Hepatocyte (in vitro differentiated cells): ENCODE results near the gene BCAS4. TPM values are rescaled to one million over a fixed set of nuclear protein-coding genes. Genes with fewer than 3 reads are reported as not detected.

Experiments
- DNase-seq: peaks from one replicate; pipeline ENCODE4 v3.0.0-alpha.2; 2016; ENCODE audit warnings: low spot score
- H2AFZ ChIP-seq: fragments of 200-600 bp; sonication (generic); 2 replicates; pipeline ENCODE4 v1.6.0; 2016; ENCODE audit warnings: antibody characterized with exemption, mild to moderate bottlenecking
- H3K27ac ChIP-seq: fragments of 200-600 bp; sonication (generic); 2 replicates; pipeline ENCODE4 v1.5.1; 2016; ENCODE audit warnings: mild to moderate bottlenecking
- H3K27me3 ChIP-seq: fragments of 200-600 bp; sonication (generic); 2 replicates; pipeline ENCODE4 v1.6.1; 2016
- H3K36me3 ChIP-seq: fragments of 200-600 bp; sonication (generic); replicated peaks from 2 replicates; pipeline ENCODE4 v1.5.1; 2016; ENCODE audit warnings: low read depth; ENCODE audit not compliant: insufficient read depth
- H3K4me1 ChIP-seq: fragments of 200-600 bp; sonication (generic); 2 replicates; pipeline ENCODE4 v1.5.1; 2016; ENCODE audit warnings: mild to moderate bottlenecking, moderate library complexity; ENCODE audit not compliant: insufficient read depth
- H3K4me2 ChIP-seq: fragments of 200-600 bp; sonication (generic); 2 replicates; pipeline ENCODE4 v1.6.0; 2016
- H3K4me3 ChIP-seq: fragments of 200-600 bp; sonication (generic); 2 replicates; pipeline ENCODE4 v1.5.1; 2016; ENCODE audit warnings: mild to moderate bottlenecking
- H3K79me2 ChIP-seq: fragments of 200-600 bp; sonication (generic); 2 replicates; pipeline ENCODE4 v1.6.0; 2017; ENCODE audit warnings: mild to moderate bottlenecking
- H3K9me2 ChIP-seq: fragments of 200-600 bp; sonication (generic); replicated peaks from 2 replicates; pipeline ENCODE4 v1.6.0; 2017; ENCODE audit warnings: mild to moderate bottlenecking; ENCODE audit not compliant: insufficient read depth
- H3K9me3 ChIP-seq: fragments of 200-600 bp; sonication (generic); 2 replicates; pipeline ENCODE4 v1.5.1; 2016; ENCODE audit warnings: low read depth, mild to moderate bottlenecking
- H4K20me1 ChIP-seq: fragments of 200-600 bp; sonication (generic); 2 replicates; pipeline ENCODE4 v1.6.0; 2016; ENCODE audit warnings: mild to moderate bottlenecking; ENCODE audit not compliant: insufficient read depth, poor library complexity, severe bottlenecking
- CTCF ChIP-seq: fragments of 200-600 bp; sonication (generic); IDR thresholded peaks from 2 replicates; pipeline ENCODE4 v1.5.1; 2016; ENCODE audit warnings: antibody characterized with exemption, mild to moderate bottlenecking; ENCODE audit not compliant: poor library complexity
- EZH2 ChIP-seq: fragments of 200-600 bp; sonication (generic); IDR thresholded peaks from 2 replicates; pipeline ENCODE4 v1.6.1; 2016; ENCODE audit warnings: antibody characterized with exemption, mild to moderate bottlenecking, borderline replicate concordance
- EZH2phosphoT487 ChIP-seq: fragments of 200-600 bp; sonication (generic); IDR thresholded peaks from one replicate; pipeline ENCODE4 v1.6.1; 2018; ENCODE audit warnings: antibody characterized with exemption, mild to moderate bottlenecking, low read depth, moderate library complexity; ENCODE audit not compliant: unreplicated experiment, severe bottlenecking
- WGBS: methylation state at CpG from one replicate; pipeline ENCODE4 v1.1.6; 2016; ENCODE audit warnings: low lambda C conversion rate; ENCODE audit errors: missing lambda C conversion rate; 5-methylcytosine and 5-hydroxymethylcytosine counted together
- polyA plus RNA-seq: library from polyadenylated mRNA; unstranded; fragments of >200 nt; fragmentation: Nextera tagmentation; extraction: Ambion mirVana; gene quantifications from 2 replicates; pipeline ENCODE4 v1.2.1, GENCODE V29; 2016
- total RNA-seq: library from RNA; depleted of rRNA; stranded (reverse); fragments of >200 nt; gene quantifications from 2 replicates; pipeline ENCODE4 v1.2.3, GENCODE V29; 2014

Gene BCAS4
- total and polyA plus RNA-seq, 2 experiments from 2014 or later, result 5.6 to 21.6 TPM

GRCh38 chr20:50865591-50865990 is 70.7 kb downstream of the BCAS4 start:
- Histone ChIP-seq H3K36me3 (no peaks in the 10 kb centered on the region), H4K20me1 (no peaks in the 10 kb centered on the region), H2AFZ (no peak overlapping the region), H3K79me2 (no peaks in the 10 kb centered on the region), H3K4me1 (peaks cover 6% of the 10 kb centered on the region), H3K4me3 (no peak overlapping the region), H3K27ac (no peak overlapping the region), H3K9me2 (no peaks in the 10 kb centered on the region), H3K9me3 (no peaks in the 10 kb centered on the region), H3K27me3 (no peaks in the 10 kb centered on the region), H3K4me2 (no peak overlapping the region)
- no peak for TF ChIP-seq EZH2
- no peak for TF ChIP-seq EZH2phosphoT487
- TF ChIP-seq CTCF, result no peak
- DNase-seq, result no peak
- 86% methylated on average over 7 of the region's 7 CpGs for WGBS

- Histone ChIP-seq H3K9me3 (no peaks in the 10 kb centered on the region), H3K36me3 (no peaks in the 10 kb centered on the region), H2AFZ (no peak overlapping the region), H4K20me1 (no peaks in the 10 kb centered on the region), H3K27ac (no peak overlapping the region), H3K9me2 (no peaks in the 10 kb centered on the region), H3K79me2 (no peaks in the 10 kb centered on the region), H3K4me1 (peaks cover 12% of the 10 kb centered on the region), H3K27me3 (no peaks in the 10 kb centered on the region), H3K4me2 (no peak overlapping the region), H3K4me3 (no peak overlapping the region)
- WGBS, result 92% methylated on average over 12 of the region's 12 CpGs
- TF ChIP-seq EZH2phosphoT487, result no peak
- TF ChIP-seq EZH2, result no peak
- no peak for TF ChIP-seq CTCF
- DNase-seq, result no peak
These were observed 71.3 kb downstream of the BCAS4 start for GRCh38 chr20:50866036-50866685.

- Histone ChIP-seq H3K36me3 (no peaks in the 10 kb centered on the region), H3K27me3 (no peaks in the 10 kb centered on the region), H3K79me2 (no peaks in the 10 kb centered on the region), H3K9me2 (no peaks in the 10 kb centered on the region), H3K4me3 (no peak overlapping the region), H4K20me1 (no peaks in the 10 kb centered on the region), H3K4me2 (no peak overlapping the region), H3K27ac (no peak overlapping the region), H3K9me3 (no peaks in the 10 kb centered on the region), H2AFZ (no peak overlapping the region), H3K4me1 (peaks cover 17% of the 10 kb centered on the region)
- no peak for DNase-seq
- 81% methylated on average over 9 of the region's 9 CpGs for WGBS
- TF ChIP-seq CTCF, result no peak
These were observed 72.0 kb downstream of the BCAS4 start for GRCh38 chr20:50866831-50867230.

- Histone ChIP-seq H3K36me3 (no peaks in the 10 kb centered on the region), H3K4me1 (peaks cover 17% of the 10 kb centered on the region), H2AFZ (no peak overlapping the region), H3K9me2 (no peaks in the 10 kb centered on the region), H3K79me2 (no peaks in the 10 kb centered on the region), H4K20me1 (no peaks in the 10 kb centered on the region), H3K27ac (no peak overlapping the region), H3K4me2 (no peak overlapping the region), H3K27me3 (no peaks in the 10 kb centered on the region), H3K4me3 (no peak overlapping the region), H3K9me3 (no peaks in the 10 kb centered on the region)
- DNase-seq, result no peak
- TF ChIP-seq EZH2 (no peak), EZH2phosphoT487 (no peak), CTCF (no peak)
- 91% methylated on average over 6 of the region's 6 CpGs for WGBS
These were observed 72.9 kb downstream of the BCAS4 start for GRCh38 chr20:50867805-50868204.
